ENCODE results near the gene DOCK2. TPM values are rescaled to one million over a fixed set of nuclear protein-coding genes. Genes with fewer than 3 reads are reported as not detected.

DOCK2 gene
- polyA plus RNA-seq, 1 donor from 2014 or later = 114 TPM

DNA sequence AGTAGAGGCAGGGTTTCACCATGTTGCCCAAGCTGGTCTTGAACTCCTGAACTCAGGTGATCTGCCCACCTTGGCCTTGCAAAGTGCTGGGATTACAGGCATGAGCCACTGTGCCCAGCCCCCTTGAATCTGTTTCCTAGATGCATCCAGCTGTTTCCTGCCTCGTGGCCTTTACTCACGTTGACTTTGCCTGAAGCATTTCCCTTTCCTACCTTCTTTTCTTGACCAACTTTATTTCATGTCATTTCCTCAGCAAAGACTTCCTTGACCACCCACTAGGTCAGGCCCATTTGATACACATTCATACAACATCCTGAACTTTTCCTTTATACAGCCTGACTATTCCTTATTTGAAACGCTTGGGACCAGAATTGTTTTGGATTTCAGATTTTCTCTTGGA lies 51.0 kb downstream of the DOCK2 start:
- Mint-ChIP-seq H3K27me3 (no peaks in the 10 kb centered on the region), H3K4me3 (no peak overlapping the region), H3K9me3 (no peaks in the 10 kb centered on the region), H3K36me3 (peaks cover 8% of the 10 kb centered on the region), H3K4me1 (no peaks in the 10 kb centered on the region), H3K27ac (no peak overlapping the region)

GRCh38 chr5:169691471-169691870 lies 54.4 kb downstream of the DOCK2 start:
- H3K36me3 Mint-ChIP-seq = peaks cover 11% of the 10 kb centered on the region
- no peaks in the 10 kb centered on the region for H3K4me1 Mint-ChIP-seq
- no peak overlapping the region for H3K4me3 Mint-ChIP-seq
- H3K27ac Mint-ChIP-seq = peak overlapping the region in 1 of 3 donors; percentile 53
- no peaks in the 10 kb centered on the region for H3K27me3 Mint-ChIP-seq
- H3K9me3 Mint-ChIP-seq = no peaks in the 10 kb centered on the region

- no peak overlapping the region for H3K4me3 Mint-ChIP-seq
- no peak overlapping the region for H3K27ac Mint-ChIP-seq
- H3K9me3 Mint-ChIP-seq = no peaks in the 10 kb centered on the region
- peaks cover 10% of the 10 kb centered on the region for H3K36me3 Mint-ChIP-seq
- H3K27me3 Mint-ChIP-seq = no peaks in the 10 kb centered on the region
- no peaks in the 10 kb centered on the region for H3K4me1 Mint-ChIP-seq
Observed at GRCh38 chr5:169694091-169694625, 57.1 kb downstream of the DOCK2 start.

DNA sequence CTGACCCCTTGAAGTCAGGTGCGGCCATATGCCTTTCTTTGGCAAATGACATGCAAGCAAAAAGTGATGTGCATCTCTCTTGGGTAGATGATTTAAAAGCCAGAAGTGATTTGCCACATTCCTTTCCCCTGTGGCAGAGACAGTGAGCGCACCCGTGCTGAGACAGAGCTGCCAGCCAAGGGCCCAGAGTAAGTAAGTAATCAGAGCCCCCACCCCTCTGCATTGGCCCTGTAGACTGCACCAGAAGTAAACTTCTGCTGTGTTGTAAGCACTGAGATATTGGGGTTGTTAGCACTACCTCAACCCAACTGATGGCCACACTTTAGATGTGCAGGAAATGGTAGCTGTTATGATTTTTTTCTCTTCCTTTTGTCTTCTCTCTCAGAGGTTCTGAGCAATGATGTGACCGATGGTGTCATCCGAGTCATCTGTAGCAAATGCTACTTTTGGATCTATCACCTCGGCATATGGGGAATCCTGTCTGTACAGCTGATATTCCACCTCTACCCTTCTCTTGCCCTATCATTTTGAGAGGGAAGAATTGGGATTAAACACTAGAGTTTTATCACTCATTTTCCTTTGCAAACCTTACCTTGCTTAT lies 58.0 kb downstream of the DOCK2 start:
- Mint-ChIP-seq H3K27ac (no peak overlapping the region), H3K27me3 (no peaks in the 10 kb centered on the region), H3K9me3 (no peaks in the 10 kb centered on the region), H3K4me3 (no peak overlapping the region), H3K36me3 (peaks cover 7% of the 10 kb centered on the region), H3K4me1 (no peaks in the 10 kb centered on the region)

DNA sequence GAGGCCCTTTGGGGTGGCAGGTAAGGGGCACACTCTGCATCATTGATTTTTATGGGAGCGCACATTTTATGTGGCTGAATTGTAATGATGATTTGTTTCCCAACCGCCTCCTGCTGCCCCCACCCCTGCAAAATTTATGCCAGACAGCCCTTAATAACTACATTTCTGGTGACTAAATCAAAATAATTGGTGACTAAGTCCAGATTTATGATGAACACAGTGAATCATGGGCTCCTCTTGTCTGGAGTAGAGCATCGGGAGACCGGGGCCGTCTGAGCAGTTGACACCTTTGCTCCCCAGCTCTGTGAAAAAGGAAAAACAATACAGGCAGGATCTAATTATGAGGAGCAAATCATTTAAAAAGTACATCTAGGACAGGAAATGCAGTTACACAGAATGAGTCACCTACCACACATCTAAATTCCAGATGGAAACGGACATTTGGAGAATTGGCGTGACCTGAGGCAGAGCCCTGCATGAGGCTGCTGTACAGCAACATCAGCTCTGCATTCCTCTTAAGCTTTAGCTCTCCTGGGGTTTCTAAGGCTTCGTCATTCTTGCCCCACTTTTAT lies 58.9 kb downstream of the DOCK2 start:
- Mint-ChIP-seq H3K4me1 (peaks cover 0 to under 1% (median 0%) of the 10 kb centered on the region in 3 donors), H3K9me3 (no peaks in the 10 kb centered on the region), H3K27ac (no peak overlapping the region), H3K27me3 (no peaks in the 10 kb centered on the region), H3K36me3 (peaks cover 7% of the 10 kb centered on the region), H3K4me3 (no peak overlapping the region)

- peaks cover 2 to 4% (median 2%) of the 10 kb centered on the region in 3 donors for H3K4me1 Mint-ChIP-seq
Observed at GRCh38 chr5:169696621-169697510, 59.8 kb downstream of the DOCK2 start.

DNA sequence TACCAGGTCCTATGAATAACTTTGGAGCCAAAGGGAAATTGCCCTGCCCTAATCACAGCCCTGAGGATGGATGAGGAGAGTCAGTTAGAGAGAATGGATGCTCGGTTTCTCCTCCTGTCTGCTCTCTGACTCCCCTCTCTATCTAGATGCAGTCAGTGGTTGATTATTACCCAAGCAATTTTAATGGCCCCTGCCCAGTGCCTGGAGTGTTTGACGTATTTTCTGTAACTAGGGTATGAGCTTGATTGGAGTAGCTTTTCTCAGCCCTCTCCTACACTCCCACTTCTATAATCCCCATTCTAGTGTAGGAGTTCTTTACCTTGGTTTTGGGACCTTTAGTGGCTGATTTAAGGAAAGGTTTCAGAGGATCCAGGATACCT lies 60.4 kb downstream of the DOCK2 start:
- no peaks in the 10 kb centered on the region for H3K9me3 Mint-ChIP-seq
- H3K4me1 Mint-ChIP-seq = peaks cover 7 to 10% (median 8%) of the 10 kb centered on the region in 3 donors
- H3K36me3 Mint-ChIP-seq = peaks cover 6% of the 10 kb centered on the region
- no peak overlapping the region for H3K27ac Mint-ChIP-seq
- no peak overlapping the region for H3K4me3 Mint-ChIP-seq
- no peaks in the 10 kb centered on the region for H3K27me3 Mint-ChIP-seq

More at GRCh38 chr5:169696621-169697510, 59.8 kb downstream of the DOCK2 start:
- peaks cover 6% of the 10 kb centered on the region for H3K36me3 Mint-ChIP-seq
- no peaks in the 10 kb centered on the region for H3K27me3 Mint-ChIP-seq
- no peak overlapping the region for H3K4me3 Mint-ChIP-seq
- H3K9me3 Mint-ChIP-seq = no peaks in the 10 kb centered on the region
- no peak overlapping the region for H3K27ac Mint-ChIP-seq

DNA sequence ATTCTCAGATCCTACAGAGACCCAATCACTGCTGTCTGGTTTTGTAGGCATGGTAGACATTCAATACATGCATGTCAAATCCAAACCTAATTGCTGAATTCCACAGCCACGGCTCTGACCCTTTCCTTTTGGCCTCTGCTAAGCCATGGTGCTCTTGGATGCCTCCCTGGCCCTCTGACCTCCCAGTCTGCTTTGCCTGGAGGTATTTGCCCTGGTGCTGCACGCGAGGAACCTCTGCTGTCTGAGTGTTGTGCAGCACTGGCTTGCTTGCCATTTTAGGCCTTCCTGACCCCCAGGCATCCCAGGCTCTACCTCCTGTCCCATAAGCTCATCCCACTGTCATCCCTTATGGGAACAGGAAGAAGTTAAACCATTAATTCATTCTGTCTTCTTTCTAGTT lies 60.9 kb downstream of the DOCK2 start:
- H3K36me3 Mint-ChIP-seq = peaks cover 6% of the 10 kb centered on the region
- H3K4me3 Mint-ChIP-seq = peak overlapping the region in 1 of 4 donors; percentile 58
- no peaks in the 10 kb centered on the region for H3K27me3 Mint-ChIP-seq
- no peaks in the 10 kb centered on the region for H3K9me3 Mint-ChIP-seq
- peaks cover 10 to 14% (median 12%) of the 10 kb centered on the region in 3 donors for H3K4me1 Mint-ChIP-seq
- H3K27ac Mint-ChIP-seq = peak overlapping the region in 1 of 3 donors; percentile 55

DNA sequence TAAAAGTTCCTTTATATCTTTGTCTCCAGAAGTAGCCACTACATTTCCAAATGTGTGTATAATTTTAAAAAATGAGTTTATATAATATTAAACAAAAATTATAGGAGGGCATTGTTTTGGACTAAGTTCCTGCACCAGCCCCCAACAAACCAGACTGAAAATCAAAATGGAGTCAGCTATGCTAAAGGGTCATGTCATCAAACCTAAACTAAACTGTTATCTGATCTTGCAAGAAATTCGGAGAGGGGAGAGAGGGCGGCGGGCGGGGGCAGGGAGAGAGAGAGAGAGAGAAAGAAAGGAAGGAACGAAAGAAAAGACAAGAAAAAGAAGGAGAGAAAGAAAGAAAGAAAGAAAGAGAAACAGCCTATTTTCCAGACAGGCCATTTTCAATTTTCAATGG lies 63.5 kb downstream of the DOCK2 start:
- no peaks in the 10 kb centered on the region for H3K9me3 Mint-ChIP-seq
- H3K4me1 Mint-ChIP-seq = peaks cover 28 to 29% (median 28%) of the 10 kb centered on the region in 3 donors
- no peaks in the 10 kb centered on the region for H3K27me3 Mint-ChIP-seq
- no peak overlapping the region for H3K4me3 Mint-ChIP-seq
- peak overlapping the region in 1 of 3 donors; percentile 46 for H3K27ac Mint-ChIP-seq
- H3K36me3 Mint-ChIP-seq = peaks cover 4% of the 10 kb centered on the region

DNA sequence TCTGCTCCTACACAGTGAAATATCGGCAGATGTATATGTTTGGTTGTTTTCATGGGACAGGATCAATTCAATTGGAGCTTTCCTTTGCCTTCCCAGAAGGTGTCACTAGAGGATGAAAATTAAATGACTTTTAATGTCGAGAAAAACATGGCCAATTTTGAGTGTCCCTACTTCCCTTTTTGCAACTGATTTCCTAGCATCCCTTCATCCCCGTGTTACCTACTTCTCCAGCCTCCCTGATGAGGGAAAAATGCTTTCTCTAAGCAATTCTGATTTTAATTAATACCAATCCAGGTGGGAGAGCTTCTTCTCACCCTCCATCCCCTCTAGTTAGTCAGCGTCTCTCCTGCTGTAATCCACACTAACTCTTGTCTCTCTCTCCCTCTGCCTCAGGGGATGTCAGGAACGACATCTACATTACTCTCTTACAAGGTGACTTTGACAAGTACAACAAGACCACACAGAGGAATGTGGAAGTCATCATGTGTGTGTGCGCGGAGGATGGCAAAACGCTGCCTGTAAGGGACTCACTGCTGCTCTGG lies 64.9 kb downstream of the DOCK2 start:
- Mint-ChIP-seq H3K27me3 (no peaks in the 10 kb centered on the region), H3K9me3 (no peaks in the 10 kb centered on the region), H3K4me1 (peaks cover 33 to 37% (median 36%) of the 10 kb centered on the region in 3 donors), H3K36me3 (peaks cover 2% of the 10 kb centered on the region), H3K4me3 (peak overlapping the region in 1 of 4 donors; percentile 55), H3K27ac (peak overlapping the region in 2 of 3 donors; percentile 74 to 76)

DNA sequence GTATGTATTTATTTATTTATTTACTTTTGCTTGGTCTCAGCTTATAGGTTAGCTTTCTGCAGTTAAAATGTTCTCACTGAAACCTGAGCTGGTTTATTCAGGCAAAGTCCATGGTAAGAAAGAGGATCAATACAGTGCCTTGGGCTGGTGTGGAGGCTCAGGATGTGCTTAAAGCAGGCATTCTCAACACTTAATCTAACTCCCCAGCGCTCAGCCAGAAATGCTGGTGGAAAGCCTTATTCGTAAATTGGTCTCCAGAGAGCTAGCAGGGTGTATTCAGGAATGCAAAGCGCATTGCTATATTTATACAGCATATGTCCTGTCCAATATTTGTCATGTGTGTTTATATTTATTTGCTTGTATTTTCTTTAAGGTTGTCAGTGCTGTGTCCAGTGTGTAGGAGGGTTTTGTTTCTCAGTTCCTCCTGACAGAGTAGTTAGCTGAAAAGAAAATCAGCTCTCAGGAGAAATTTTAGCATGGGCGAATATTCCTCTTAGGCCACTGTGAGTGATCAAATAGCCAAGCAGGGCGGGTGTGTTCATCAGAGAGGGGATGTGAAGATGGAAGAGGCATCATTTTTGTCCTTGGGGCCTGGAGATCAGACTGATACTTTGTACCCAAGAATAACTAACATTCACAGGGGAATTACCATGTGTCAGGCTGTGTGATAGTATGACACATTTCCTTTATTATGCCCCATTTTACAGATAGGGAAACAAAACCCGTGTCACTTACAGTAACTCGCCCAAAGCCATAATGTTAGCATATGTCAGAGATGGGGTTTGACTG lies 65.8 kb downstream of the DOCK2 start:
- H3K9me3 Mint-ChIP-seq = no peaks in the 10 kb centered on the region
- peak overlapping the region in 2 of 4 donors; percentile 4 to 20 for H3K4me3 Mint-ChIP-seq
- peaks cover 36 to 38% (median 38%) of the 10 kb centered on the region in 3 donors for H3K4me1 Mint-ChIP-seq
- peaks cover 6% of the 10 kb centered on the region for H3K36me3 Mint-ChIP-seq
- peak overlapping the region; percentile 76 to 95 (median 93) for H3K27ac Mint-ChIP-seq
- H3K27me3 Mint-ChIP-seq = no peaks in the 10 kb centered on the region

GRCh38 chr5:169703813-169704212 lies 66.7 kb downstream of the DOCK2 start:
- Mint-ChIP-seq H3K4me1 (peaks cover 36 to 40% (median 38%) of the 10 kb centered on the region in 3 donors), H3K4me3 (no peak overlapping the region), H3K9me3 (no peaks in the 10 kb centered on the region), H3K27ac (peak overlapping the region; percentile 76 to 95 (median 93)), H3K36me3 (peaks cover 6% of the 10 kb centered on the region), H3K27me3 (no peaks in the 10 kb centered on the region)

DNA sequence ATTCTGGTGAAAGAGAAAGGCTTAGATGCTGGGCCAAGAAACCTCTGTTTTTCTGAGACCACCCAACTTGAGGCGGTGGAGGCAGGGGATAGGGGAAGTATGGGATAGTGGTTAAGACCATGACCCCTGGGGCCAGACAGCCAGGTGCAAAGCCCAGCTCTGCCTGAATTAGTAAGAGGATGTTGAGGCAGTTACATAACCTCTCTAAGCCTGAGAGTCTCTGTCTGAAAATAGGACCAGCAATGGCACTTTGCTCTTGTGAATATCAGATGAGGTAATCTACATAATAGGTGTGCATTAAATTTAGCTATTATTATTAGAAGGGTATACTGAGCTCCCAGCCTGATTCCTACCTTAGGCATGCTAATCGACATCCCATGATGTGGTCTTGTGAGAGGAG lies 68.2 kb downstream of the DOCK2 start:
- H3K27ac Mint-ChIP-seq = peak overlapping the region in 2 of 3 donors; percentile 50 to 64
- no peak overlapping the region for H3K4me3 Mint-ChIP-seq
- no peaks in the 10 kb centered on the region for H3K9me3 Mint-ChIP-seq
- H3K4me1 Mint-ChIP-seq = peaks cover 36 to 40% (median 38%) of the 10 kb centered on the region in 3 donors
- peaks cover 6% of the 10 kb centered on the region for H3K36me3 Mint-ChIP-seq
- no peaks in the 10 kb centered on the region for H3K27me3 Mint-ChIP-seq

DNA sequence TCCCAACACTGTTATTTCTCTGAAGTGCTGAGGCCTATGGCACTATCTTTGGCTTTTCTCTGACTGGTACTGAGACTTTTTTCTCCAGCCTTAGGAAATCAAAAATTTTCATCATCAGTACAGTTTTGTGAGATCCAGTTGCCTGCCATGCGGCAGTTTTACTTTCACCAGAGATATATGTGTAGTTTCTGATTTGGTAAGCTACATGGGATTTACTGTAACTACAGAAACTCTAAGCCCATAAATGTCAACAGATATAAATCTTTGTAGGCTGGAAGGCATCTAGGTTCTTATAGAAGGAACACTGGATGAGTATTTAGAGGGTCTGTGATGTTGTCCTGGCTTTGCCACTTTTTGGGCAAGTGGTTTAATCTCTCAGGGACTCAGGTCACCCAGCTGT lies 69.0 kb downstream of the DOCK2 start:
- no peaks in the 10 kb centered on the region for H3K9me3 Mint-ChIP-seq

More for the DNA sequence above, 69.0 kb downstream of the DOCK2 start:
- Mint-ChIP-seq H3K27ac (peak overlapping the region in 2 of 3 donors; percentile 51 to 64), H3K4me3 (no peak overlapping the region), H3K27me3 (no peaks in the 10 kb centered on the region), H3K4me1 (peaks cover 36 to 39% (median 38%) of the 10 kb centered on the region in 3 donors), H3K36me3 (peaks cover 6% of the 10 kb centered on the region)
